GM12878 (cell line): ENCODE results near the gene MRPL20. TPM values are rescaled to one million over a fixed set of nuclear protein-coding genes. Genes with fewer than 3 reads are reported as not detected.

Source experiments
- ATAC-seq: fragments of 200-7000 bp; cut with Tn5 transposase; 3 replicates; pipeline ENCODE4 v1.9.1; 2020; ENCODE audit warnings: mild to moderate bottlenecking, moderate library complexity
- BruUV-seq: library from RNA; stranded (reverse); fragments of 400-500 nt; replicated peaks from 2 replicates; lab custom pipeline; 2021; lab: Mats Ljungman, UMichigan
- CTCF ChIA-PET: fragments of 300-600 bp; sonication (Branson Sonifier 250); formaldehyde crosslinking; extraction: SDS; loops from one replicate; lab custom pipeline; 2021; ENCODE audit warnings: inconsistent platforms; lab: Yijun Ruan, JAX
- POLR2A ChIA-PET: fragments of 350-600 bp; formaldehyde crosslinking; extraction: SDS; loops from one replicate; lab custom pipeline; 2021; ENCODE audit warnings: inconsistent platforms; lab: Charles Lee
- RAD21 ChIA-PET: fragments of 300-600 bp; sonication (Branson Sonifier 250); formaldehyde crosslinking; loops from one replicate; lab custom pipeline; 2023; ENCODE audit warnings: antibody characterized with exemption; ENCODE audit not compliant: unreplicated experiment; lab: Charles Lee
- SMC1A ChIA-PET: fragments of 300-600 bp; sonication (Branson Sonifier 250); formaldehyde crosslinking; loops from one replicate; lab custom pipeline; 2023; ENCODE audit not compliant: unreplicated experiment, uncharacterized antibody; lab: Charles Lee
- DNase-seq: peaks from one replicate; pipeline ENCODE4 v3.0.0-alpha.2; 2011; ENCODE audit warnings: low read depth, low spot score
- FAIRE-seq: peaks from 3 replicates; lab custom pipeline; 2011; peaks lifted over from hg19 to GRCh38; lab: Jason Lieb, UNC
- H2AFZ ChIP-seq: 2 replicates; pipeline ENCODE4 v1.6.0; 2011; ENCODE audit warnings: low read depth, low read length, control low read depth; ENCODE audit not compliant: control insufficient read depth
- H3K27ac ChIP-seq: 2 replicates; pipeline ENCODE4 v1.5.1; 2011; ENCODE audit warnings: control low read depth; ENCODE audit not compliant: control insufficient read depth, insufficient read depth
- H3K27me3 ChIP-seq, 2 experiments: replicated peaks in 1 of 2; 2 replicates each; pipeline versions ENCODE4 v1.6.0 to v1.6.1; 2011; ENCODE audit warnings: low read length in 1 of 2; ENCODE audit not compliant: control insufficient read depth in 2 of 2, insufficient read depth in 2 of 2
- H3K36me3 ChIP-seq, 2 experiments: 2 replicates each; pipeline ENCODE4 v1.5.1; 2011; ENCODE audit warnings: low read length in 1 of 2; ENCODE audit not compliant: control insufficient read depth in 2 of 2, insufficient read depth in 2 of 2
- H3K4me1 ChIP-seq: 2 replicates; pipeline ENCODE4 v1.6.1; 2011; ENCODE audit warnings: mild to moderate bottlenecking, low read length, moderate library complexity, mixed read lengths; ENCODE audit not compliant: control insufficient read depth, insufficient read depth
- H3K4me2 ChIP-seq: 2 replicates; pipeline ENCODE4 v1.6.0; 2011; ENCODE audit warnings: control low read depth; ENCODE audit not compliant: control insufficient read depth, insufficient read depth
- H3K4me3 ChIP-seq: fragments of 200-600 bp; sonication (generic); 2 replicates; pipeline ENCODE4 v1.5.1; 2016
- H3K79me2 ChIP-seq: 2 replicates; pipeline ENCODE4 v1.6.0; 2011; ENCODE audit warnings: low read length; ENCODE audit not compliant: control insufficient read depth, insufficient read depth
- H3K9ac ChIP-seq: 2 replicates; pipeline ENCODE4 v1.8.0; 2011; ENCODE audit warnings: low read length, control low read depth, mixed read lengths; ENCODE audit not compliant: control insufficient read depth, insufficient read depth
- H3K9me3 ChIP-seq: replicated peaks from 3 replicates; pipeline ENCODE4 v1.5.1; 2011; ENCODE audit warnings: mild to moderate bottlenecking, low read length; ENCODE audit not compliant: control insufficient read depth, insufficient read depth
- H4K20me1 ChIP-seq: 2 replicates; pipeline ENCODE4 v1.6.0; 2011; ENCODE audit not compliant: control insufficient read depth, insufficient read depth
- GABPA ChIP-seq: IDR thresholded peaks from 2 replicates; pipeline ENCODE4 v1.6.1; 2014; ENCODE audit warnings: antibody characterized with exemption, low read depth, mild to moderate bottlenecking, inconsistent platforms
- NRF1 ChIP-seq: conservative IDR thresholded peaks from 2 replicates; pipeline ENCODE4 v1.6.1; 2011; ENCODE audit warnings: mild to moderate bottlenecking, low read depth, low read length, improper control_type of control experiment
- PAX8 ChIP-seq: fragments of 450-650 bp; IDR thresholded peaks from 2 replicates; pipeline ENCODE4 v1.6.1; 2017; ENCODE audit warnings: mild to moderate bottlenecking, moderate library complexity
- RELA ChIP-seq: fragments of 450-650 bp; IDR thresholded peaks from 2 replicates; pipeline ENCODE4 v1.8.0; 2014; ENCODE audit warnings: borderline replicate concordance; ENCODE audit not compliant: partially characterized antibody
- SMARCA5 ChIP-seq: fragments of 450-650 bp; IDR thresholded peaks from 2 replicates; pipeline ENCODE4 v1.6.1; 2017; ENCODE audit warnings: mild to moderate bottlenecking
- TARDBP ChIP-seq: IDR thresholded peaks from 2 replicates; pipeline ENCODE4 v1.6.1; 2016; ENCODE audit warnings: borderline replicate concordance
- ZNF24 ChIP-seq: fragments of 450-650 bp; IDR thresholded peaks from 2 replicates; pipeline ENCODE4 v1.6.1; 2017; ENCODE audit warnings: antibody characterized with exemption, mild to moderate bottlenecking
- WGBS: methylation state at CpG from one replicate; pipeline ENCODE4 v1.1.6; 2016; ENCODE audit warnings: low lambda C conversion rate; ENCODE audit not compliant: insufficient replicate concordance, insufficient coverage; ENCODE audit errors: missing lambda C conversion rate; 5-methylcytosine and 5-hydroxymethylcytosine counted together
- in situ Hi-C: fragments of 300-500 bp; cut with MboI; formaldehyde crosslinking; loops from 9 replicates; pipeline ENCODE4 v1.14.3; 2018; ENCODE audit warnings: mixed read lengths
- intact Hi-C: fragments of 100-400 bp; cut with micrococcal nuclease; formaldehyde crosslinking; loops from one replicate; pipeline ENCODE4 v1.14.2; 2022; ENCODE audit not compliant: unreplicated experiment
- polyA plus RNA-seq, 11 experiments: library from polyadenylated mRNA; depleted of rRNA in 4 of 11; unstranded in 6 of 11; stranded (reverse) in 5 of 11; fragments of >200 nt; fragmentation: Nextera tagmentation in 4 of 11; fragmentation: Illumina TruSeq in 1 of 11; extraction: Ambion mirVana in 4 of 11; extraction: Trizol in 1 of 11; gene quantifications; 1 replicate in 1 of 11; 2 replicates in 10 of 11; pipeline versions ENCODE4 v1.2.1 to v1.2.3, GENCODE V29; 2011 to 2016; ENCODE audit warnings: inconsistent platforms in 2 of 11, missing spikeins in 2 of 11, low read depth in 1 of 11
- total RNA-seq, 4 experiments: library from RNA; depleted of rRNA in 3 of 4; stranded (reverse); fragments of >200 nt in 3 of 4; fragmentation: Illumina TruSeq in 1 of 4; extraction: Trizol in 1 of 4; gene quantifications; 2 replicates each; pipeline versions ENCODE4 v1.2.1 to v1.2.3, GENCODE V29; 2013 to 2021
- TF ChIP-seq, protein P1 (sequence below): fragments of 450-650 bp; IDR thresholded peaks from 2 replicates; pipeline ENCODE4 v1.6.1; 2014; ENCODE audit warnings: mild to moderate bottlenecking
- TF ChIP-seq, protein P2 (sequence below): IDR thresholded peaks from 2 replicates; pipeline ENCODE4 v1.6.1; 2011; ENCODE audit warnings: borderline replicate concordance, low read depth, mild to moderate bottlenecking, moderate library complexity, mixed read lengths, low read length; ENCODE audit not compliant: insufficient read depth; ENCODE audit errors: extremely low read length
- TF ChIP-seq, protein P3 (sequence below): fragments of 450-650 bp; formaldehyde crosslinking; IDR thresholded peaks from 2 replicates; pipeline ENCODE4 v1.4.0; 2022; ENCODE audit warnings: mild to moderate bottlenecking, moderate library complexity
- TF ChIP-seq, protein P4 (sequence below): IDR thresholded peaks from 2 replicates; pipeline ENCODE4 v1.6.1; 2012; ENCODE audit warnings: low read length, inconsistent platforms
- TF ChIP-seq, protein P5 (sequence below): fragments of 450-650 bp; IDR thresholded peaks from 2 replicates; pipeline ENCODE4 v1.6.1; 2018; ENCODE audit warnings: mild to moderate bottlenecking, low read depth, moderate library complexity; ENCODE audit not compliant: partially characterized antibody

Gene MRPL20
- total and polyA plus RNA-seq, 10 of the 15 experiments (the other 5 are each of a cell fraction or from before 2014, with no cell fraction given): 129 to 525 (median 255) TPM

DNA sequence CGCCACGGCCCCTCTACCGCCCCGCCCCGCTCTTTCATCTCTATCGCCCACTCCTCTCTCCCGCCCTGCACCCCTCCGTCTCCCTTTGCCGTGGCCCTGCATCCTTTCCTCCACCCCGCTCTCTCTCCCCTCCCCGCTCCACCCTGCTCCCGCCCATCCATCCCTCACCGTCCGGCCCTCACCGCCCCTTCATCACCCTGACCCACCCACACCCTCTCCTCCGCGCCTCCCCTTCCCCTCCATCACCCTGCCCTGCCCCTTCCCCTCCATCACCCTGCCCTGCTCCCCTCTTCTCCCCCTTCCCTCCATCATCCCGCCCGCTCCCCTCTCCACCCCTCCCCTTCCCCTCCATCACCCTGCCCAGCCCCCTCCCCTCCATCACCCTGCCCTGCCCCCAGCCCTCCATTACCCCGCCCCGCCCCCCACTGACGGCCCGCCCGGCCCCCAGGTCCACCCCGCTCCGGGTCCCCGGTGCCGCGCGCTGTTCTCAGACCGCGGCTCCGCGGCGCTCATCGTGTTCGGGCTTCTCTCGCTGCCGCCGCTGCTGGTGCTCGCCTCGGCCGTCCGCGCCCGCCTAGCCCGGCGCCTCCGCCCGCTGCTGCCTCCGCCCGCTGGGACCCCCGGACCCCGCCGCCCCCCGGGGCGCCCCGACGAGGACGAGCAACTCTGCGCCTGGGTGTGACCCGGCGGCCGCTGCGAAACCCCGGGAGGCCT lies 20.2 kb upstream of the MRPL20 start:
- CTCF ChIA-PET: interaction anchor here (0.6 kb wide), 1 partner anchor 25 kb away, joined by 3 read pairs; no protein-coding TSS in a partner anchor

More for the DNA sequence above, 20.2 kb upstream of the MRPL20 start:
- H3K9me3 ChIP-seq: no peaks in the 10 kb centered on the region
- no peak overlapping the region for H3K4me3 ChIP-seq
- H3K79me2 ChIP-seq: no peaks in the 10 kb centered on the region
- H3K27me3 ChIP-seq: peaks cover 0 to 2% of the 10 kb centered on the region in 2 experiments; a peak in 1 of 4 replicates
- ChIA-PET RAD21 (no interaction called here), POLR2A (no interaction called here), SMC1A (no interaction called here)
- no peak for TF ChIP-seq GABPA
- TF ChIP-seq TARDBP: no peak
- TF ChIP-seq ZNF24: no peak
- TF ChIP-seq, protein P1, sequence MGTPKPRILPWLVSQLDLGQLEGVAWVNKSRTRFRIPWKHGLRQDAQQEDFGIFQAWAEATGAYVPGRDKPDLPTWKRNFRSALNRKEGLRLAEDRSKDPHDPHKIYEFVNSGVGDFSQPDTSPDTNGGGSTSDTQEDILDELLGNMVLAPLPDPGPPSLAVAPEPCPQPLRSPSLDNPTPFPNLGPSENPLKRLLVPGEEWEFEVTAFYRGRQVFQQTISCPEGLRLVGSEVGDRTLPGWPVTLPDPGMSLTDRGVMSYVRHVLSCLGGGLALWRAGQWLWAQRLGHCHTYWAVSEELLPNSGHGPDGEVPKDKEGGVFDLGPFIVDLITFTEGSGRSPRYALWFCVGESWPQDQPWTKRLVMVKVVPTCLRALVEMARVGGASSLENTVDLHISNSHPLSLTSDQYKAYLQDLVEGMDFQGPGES: no peak
- no peak for TF ChIP-seq PAX8
- no peak for TF ChIP-seq NRF1
- no peak for TF ChIP-seq SMARCA5
- TF ChIP-seq, protein P2, sequence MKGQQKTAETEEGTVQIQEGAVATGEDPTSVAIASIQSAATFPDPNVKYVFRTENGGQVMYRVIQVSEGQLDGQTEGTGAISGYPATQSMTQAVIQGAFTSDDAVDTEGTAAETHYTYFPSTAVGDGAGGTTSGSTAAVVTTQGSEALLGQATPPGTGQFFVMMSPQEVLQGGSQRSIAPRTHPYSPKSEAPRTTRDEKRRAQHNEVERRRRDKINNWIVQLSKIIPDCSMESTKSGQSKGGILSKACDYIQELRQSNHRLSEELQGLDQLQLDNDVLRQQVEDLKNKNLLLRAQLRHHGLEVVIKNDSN: no peak
- no peak for TF ChIP-seq RELA
- TF ChIP-seq, protein P3, sequence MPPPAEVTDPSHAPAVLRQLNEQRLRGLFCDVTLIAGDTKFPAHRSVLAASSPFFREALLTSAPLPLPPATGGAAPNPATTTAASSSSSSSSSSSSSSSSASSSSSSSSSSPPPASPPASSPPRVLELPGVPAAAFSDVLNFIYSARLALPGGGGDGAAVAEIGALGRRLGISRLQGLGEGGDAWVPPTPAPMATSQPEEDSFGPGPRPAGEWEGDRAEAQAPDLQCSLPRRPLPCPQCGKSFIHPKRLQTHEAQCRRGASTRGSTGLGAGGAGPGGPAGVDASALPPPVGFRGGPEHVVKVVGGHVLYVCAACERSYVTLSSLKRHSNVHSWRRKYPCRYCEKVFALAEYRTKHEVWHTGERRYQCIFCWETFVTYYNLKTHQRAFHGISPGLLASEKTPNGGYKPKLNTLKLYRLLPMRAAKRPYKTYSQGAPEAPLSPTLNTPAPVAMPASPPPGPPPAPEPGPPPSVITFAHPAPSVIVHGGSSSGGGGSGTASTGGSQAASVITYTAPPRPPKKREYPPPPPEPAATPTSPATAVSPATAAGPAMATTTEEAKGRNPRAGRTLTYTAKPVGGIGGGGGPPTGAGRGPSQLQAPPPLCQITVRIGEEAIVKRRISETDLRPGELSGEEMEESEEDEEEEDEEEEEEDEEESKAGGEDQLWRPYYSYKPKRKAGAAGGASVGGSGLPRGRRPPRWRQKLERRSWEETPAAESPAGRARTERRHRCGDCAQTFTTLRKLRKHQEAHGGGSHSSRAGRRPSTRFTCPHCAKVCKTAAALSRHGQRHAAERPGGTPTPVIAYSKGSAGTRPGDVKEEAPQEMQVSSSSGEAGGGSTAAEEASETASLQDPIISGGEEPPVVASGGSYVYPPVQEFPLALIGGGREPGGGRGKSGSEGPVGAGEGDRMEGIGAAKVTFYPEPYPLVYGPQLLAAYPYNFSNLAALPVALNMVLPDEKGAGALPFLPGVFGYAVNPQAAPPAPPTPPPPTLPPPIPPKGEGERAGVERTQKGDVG (CRISPR knock-in tag): no peak
- TF ChIP-seq, protein P4, sequence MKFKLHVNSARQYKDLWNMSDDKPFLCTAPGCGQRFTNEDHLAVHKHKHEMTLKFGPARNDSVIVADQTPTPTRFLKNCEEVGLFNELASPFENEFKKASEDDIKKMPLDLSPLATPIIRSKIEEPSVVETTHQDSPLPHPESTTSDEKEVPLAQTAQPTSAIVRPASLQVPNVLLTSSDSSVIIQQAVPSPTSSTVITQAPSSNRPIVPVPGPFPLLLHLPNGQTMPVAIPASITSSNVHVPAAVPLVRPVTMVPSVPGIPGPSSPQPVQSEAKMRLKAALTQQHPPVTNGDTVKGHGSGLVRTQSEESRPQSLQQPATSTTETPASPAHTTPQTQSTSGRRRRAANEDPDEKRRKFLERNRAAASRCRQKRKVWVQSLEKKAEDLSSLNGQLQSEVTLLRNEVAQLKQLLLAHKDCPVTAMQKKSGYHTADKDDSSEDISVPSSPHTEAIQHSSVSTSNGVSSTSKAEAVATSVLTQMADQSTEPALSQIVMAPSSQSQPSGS: no peak
- TF ChIP-seq, protein P5, sequence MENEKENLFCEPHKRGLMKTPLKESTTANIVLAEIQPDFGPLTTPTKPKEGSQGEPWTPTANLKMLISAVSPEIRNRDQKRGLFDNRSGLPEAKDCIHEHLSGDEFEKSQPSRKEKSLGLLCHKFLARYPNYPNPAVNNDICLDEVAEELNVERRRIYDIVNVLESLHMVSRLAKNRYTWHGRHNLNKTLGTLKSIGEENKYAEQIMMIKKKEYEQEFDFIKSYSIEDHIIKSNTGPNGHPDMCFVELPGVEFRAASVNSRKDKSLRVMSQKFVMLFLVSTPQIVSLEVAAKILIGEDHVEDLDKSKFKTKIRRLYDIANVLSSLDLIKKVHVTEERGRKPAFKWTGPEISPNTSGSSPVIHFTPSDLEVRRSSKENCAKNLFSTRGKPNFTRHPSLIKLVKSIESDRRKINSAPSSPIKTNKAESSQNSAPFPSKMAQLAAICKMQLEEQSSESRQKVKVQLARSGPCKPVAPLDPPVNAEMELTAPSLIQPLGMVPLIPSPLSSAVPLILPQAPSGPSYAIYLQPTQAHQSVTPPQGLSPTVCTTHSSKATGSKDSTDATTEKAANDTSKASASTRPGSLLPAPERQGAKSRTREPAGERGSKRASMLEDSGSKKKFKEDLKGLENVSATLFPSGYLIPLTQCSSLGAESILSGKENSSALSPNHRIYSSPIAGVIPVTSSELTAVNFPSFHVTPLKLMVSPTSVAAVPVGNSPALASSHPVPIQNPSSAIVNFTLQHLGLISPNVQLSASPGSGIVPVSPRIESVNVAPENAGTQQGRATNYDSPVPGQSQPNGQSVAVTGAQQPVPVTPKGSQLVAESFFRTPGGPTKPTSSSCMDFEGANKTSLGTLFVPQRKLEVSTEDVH: no peak
- no peaks in the 10 kb centered on the region for H4K20me1 ChIP-seq
- H3K4me2 ChIP-seq: no peak overlapping the region
- ATAC-seq: no peak
- H3K36me3 ChIP-seq: no peaks in the 10 kb centered on the region
- no peak overlapping the region for H2AFZ ChIP-seq
- no peak overlapping the region for H3K9ac ChIP-seq
- no peaks in the 10 kb centered on the region for H3K4me1 ChIP-seq
- no peak for FAIRE-seq
- WGBS: 19% methylated on average over 9 of the region's 66 CpGs
- intact Hi-C loops: no loop called here
- no TSS peak for BruUV-seq
- in situ Hi-C loops: no loop called here
- no peak for DNase-seq
- H3K27ac ChIP-seq: no peak overlapping the region
